OCI-LY7 (cell line): ENCODE measurements around the gene ADD3.

Experiments
- EZH2phosphoT487 ChIP-seq: fragments of 200-600 bp; sonication (generic); IDR thresholded peaks from 2 replicates; pipeline ENCODE4 v1.6.1; 2018; ENCODE audit warnings: low read depth, borderline replicate concordance, mild to moderate bottlenecking, mixed run types, antibody characterized with exemption, low read length, moderate library complexity, mixed read lengths
- TF ChIP-seq, protein P1 (sequence below): fragments of 200-600 bp; sonication (generic); conservative IDR thresholded peaks from 2 replicates; pipeline ENCODE4 v1.5.1; 2014; ENCODE audit warnings: mild to moderate bottlenecking, antibody characterized with exemption, low read length, moderate library complexity, mixed read lengths

DNA sequence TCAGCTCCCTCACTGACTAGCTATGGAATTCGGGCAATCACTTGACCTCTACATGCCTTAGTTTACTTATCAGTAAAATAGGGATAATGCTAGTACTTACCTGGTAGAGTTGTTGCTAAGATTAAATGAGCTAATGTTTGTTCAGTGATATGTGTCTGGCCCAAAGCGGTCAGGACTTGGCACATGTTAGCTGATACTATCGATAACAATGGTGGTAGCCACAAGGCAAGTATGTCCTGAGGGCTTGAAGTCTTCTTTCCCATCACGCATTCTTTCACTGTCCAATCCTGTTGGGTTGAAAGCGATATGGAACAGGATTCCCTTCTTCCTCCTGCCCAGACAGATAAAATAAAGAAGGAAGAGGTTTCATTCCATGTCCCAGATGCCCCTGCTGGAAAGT lies 174.1 kb downstream of the ADD3 start:
- TF ChIP-seq, protein P1, sequence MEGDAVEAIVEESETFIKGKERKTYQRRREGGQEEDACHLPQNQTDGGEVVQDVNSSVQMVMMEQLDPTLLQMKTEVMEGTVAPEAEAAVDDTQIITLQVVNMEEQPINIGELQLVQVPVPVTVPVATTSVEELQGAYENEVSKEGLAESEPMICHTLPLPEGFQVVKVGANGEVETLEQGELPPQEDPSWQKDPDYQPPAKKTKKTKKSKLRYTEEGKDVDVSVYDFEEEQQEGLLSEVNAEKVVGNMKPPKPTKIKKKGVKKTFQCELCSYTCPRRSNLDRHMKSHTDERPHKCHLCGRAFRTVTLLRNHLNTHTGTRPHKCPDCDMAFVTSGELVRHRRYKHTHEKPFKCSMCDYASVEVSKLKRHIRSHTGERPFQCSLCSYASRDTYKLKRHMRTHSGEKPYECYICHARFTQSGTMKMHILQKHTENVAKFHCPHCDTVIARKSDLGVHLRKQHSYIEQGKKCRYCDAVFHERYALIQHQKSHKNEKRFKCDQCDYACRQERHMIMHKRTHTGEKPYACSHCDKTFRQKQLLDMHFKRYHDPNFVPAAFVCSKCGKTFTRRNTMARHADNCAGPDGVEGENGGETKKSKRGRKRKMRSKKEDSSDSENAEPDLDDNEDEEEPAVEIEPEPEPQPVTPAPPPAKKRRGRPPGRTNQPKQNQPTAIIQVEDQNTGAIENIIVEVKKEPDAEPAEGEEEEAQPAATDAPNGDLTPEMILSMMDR = no peak
- no peak for TF ChIP-seq EZH2phosphoT487
